ENCODE measurements around the gene COL5A1.
"Not testable (repeated sequence)": the region's sequence is repeated elsewhere in the genome, so short reads cannot be mapped to it uniquely, and the experiment has no call there.

COL5A1 gene

GRCh38 chr9:134641990-134642384 is 384 bp downstream of the COL5A1 start:
- DNase-seq, result no peak

GRCh38 chr9:134642385-134643181 is 980 bp downstream of the COL5A1 start:
- DNase-seq, result no peak

DNA sequence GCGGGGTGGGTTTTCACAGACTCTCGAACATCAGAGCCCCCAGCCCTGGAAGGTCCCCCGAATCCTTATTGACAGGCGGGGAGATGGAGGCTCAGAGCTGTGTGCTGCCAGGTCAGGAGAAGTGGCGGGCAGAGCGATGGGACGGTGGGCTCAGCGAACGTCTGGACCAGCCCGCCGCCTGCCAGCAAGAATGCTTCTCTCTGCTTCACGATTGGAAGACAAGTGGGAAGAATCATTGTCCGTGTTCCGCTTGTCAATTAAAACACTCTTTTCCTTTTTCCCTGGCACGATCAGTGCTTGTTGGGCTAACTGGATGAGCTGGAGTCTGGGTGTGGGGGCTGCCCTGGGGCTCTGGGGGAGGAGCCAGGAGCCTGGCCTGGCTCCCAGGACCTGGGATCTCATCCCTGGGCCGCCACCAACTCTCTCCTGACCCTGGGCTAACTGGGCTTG is 1.6 kb downstream of the COL5A1 start:
- no peak for DNase-seq

DNA sequence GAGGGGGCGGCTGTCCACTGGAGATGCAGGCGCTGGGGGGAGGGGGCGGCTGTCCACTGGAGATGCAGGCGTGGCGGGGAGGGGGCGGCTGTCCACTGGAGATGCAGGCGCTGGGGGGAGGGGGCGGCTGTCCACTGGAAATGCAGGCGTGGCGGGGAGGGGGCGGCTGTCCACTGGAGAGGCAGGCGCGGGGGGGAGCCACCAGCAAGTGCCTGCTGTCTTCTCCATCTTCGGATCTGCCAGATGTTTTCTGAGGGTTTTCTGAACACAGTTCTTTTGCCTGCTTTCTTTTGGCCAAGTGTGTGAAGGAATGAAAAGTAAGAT is 2.8 kb downstream of the COL5A1 start:
- DNase-seq, result not testable (repeated sequence)

- DNase-seq, result no peak
Observed at GRCh38 chr9:134644725-134645606, 3.4 kb downstream of the COL5A1 start.

- no peak for DNase-seq
Observed at GRCh38 chr9:134645607-134646365, 4.2 kb downstream of the COL5A1 start.

DNA sequence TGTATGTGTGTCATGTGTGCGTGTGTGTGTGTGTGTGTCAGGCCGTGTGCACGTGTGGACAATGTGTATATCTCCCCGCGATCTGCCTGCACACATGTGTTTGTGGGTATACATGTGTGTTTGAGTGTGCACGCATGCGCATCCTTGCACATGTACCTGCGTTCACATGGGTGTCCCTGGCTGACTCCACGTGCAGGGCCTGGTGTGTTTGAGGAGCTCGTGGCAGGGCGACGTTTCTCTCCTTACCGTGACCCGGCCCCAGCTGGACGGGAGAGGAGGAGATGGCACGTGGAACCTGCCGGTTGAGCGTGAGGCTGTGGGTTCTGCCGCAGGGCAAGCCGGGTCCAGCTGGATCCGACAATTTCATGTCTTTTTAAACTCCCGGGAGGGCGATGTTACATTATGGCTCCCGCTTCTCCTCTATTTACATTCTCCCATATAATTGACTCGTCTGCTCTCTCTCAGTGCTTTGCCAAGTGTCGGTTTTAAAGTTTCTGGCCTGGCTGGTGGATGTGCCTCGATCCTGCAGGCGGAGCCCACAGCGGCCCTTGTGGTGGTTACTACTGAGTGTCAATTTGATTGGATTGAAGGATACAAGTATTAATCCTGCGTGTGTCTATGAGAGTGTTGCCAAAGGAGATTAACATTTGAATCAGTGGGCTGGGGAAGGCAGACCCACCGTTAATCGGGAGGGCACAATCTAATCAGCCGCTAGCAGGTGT is 5.9 kb downstream of the COL5A1 start:
- no peak for DNase-seq

DNA sequence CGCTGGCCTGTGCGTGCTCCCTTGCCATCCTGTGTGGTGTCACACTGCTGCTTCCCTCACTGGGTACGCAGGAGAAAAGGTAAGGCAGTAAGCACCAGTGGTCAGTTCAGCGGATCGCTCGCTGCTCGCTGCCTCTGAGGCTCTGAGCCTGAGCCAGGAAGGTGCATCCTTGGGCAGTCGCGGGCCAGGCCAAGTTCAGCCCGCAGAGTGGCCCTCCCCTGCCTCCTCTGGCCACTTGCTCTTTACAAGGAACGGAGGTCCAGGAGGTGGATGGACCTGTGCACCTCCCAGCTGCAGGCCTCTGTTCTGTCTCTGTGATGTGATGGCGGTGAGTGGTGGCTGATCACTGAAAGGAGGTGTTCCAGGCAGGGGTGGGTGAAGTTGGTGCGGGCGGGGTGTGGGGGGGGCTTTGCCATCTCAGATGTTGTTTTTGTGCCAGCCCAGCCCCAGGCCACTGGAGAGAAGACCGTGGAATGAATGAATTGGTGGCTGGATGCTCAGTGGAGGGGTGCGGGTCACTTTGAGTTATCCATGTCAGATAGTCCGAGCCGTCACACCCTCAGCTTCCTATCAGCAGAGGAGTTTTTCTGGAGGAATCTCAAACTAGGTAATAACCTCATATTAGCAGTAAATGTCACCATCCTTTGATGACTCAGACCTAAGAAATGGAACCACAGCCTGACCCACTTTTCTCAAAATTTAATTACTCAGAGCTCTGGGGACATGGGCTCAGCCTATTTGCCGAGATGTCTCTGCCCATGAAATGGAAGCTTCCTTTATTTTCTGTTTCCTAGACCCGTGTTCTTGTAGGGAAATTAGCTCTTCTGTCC is 7.3 kb downstream of the COL5A1 start:
- no peak for DNase-seq

- no peak for DNase-seq
Observed at GRCh38 chr9:134650431-134651190, 9.0 kb downstream of the COL5A1 start.

DNA sequence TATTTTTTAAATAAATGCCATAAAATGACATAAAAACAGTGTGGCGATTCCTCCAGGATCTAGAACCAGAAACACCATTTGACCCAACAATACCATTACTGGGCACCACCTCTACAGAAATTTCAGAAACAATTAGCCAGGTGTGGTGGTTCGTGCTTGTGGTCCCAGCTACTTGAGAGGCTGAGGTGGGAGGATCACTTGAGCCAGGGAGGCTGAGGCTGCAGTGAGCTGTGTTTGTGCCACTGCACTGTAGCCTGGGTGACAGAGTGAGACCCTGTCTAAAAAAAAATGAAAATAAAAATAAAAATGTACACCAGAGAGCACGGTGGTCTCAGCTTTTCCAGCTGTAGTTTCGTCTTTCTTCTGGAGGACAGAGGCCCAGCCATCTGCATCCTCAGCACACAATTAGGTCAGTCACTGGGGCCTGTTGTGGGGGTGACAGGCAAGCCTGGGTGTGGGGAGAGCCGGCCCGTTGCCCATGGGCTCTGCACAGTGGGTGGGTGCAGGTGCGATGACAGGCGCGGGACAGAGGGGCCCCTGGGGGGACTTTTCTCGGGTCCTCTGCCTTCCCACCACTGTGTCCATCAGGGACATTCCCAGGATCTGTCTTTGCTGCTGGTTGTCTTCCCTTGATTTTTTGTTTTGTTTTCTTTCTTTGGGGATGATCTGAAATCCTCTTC is 9.8 kb downstream of the COL5A1 start:
- no peak for DNase-seq

DNA sequence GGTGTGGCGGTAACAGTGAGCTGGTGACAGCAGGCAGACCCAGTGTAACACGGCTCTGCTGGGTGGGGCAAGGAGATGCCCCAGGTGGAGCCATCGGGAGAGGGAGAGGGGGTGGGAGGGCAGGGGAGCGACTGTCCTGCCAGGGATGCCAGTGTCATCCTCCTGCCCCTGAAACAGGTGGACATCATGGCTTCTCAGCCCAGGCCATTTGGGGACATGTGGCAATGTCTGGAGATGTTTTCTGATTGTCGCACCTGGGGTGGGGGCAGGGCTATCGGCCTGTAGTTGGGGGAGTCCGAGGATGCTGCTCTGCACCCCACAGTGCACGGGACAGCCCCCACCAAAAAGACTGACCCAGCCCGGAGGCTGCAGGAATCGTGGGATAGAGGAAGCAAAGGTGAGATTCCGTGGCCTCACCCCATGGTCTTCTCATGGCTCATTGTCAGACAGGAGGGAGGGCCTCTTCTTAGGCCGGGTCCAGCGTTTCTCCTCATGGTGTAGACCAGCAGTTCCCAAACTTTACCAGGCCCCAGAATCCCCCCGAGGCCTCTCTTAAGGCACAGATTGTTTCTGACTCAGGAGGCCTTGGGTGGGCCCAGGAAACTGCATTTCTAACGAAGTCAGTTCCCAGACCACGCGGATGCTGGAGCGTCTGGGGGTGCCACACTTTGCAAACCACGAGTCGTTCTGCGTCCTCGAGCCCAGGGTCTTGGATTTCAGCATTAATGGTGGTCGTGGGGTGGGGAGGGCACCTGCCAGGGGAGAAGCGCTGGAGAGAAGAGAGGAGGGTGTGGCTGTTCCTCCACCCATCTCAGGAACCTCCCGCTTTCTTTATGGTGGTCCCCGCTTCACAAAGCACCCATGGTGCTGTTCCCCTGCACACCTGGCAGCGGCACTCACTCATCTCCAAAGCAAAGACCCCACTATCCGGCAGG is 11.0 kb downstream of the COL5A1 start:
- no peak for DNase-seq

GRCh38 chr9:134653259-134654009 is 11.8 kb downstream of the COL5A1 start:
- no peak for DNase-seq

GRCh38 chr9:134655101-134655500 is 13.5 kb downstream of the COL5A1 start:
- no peak for DNase-seq

DNA sequence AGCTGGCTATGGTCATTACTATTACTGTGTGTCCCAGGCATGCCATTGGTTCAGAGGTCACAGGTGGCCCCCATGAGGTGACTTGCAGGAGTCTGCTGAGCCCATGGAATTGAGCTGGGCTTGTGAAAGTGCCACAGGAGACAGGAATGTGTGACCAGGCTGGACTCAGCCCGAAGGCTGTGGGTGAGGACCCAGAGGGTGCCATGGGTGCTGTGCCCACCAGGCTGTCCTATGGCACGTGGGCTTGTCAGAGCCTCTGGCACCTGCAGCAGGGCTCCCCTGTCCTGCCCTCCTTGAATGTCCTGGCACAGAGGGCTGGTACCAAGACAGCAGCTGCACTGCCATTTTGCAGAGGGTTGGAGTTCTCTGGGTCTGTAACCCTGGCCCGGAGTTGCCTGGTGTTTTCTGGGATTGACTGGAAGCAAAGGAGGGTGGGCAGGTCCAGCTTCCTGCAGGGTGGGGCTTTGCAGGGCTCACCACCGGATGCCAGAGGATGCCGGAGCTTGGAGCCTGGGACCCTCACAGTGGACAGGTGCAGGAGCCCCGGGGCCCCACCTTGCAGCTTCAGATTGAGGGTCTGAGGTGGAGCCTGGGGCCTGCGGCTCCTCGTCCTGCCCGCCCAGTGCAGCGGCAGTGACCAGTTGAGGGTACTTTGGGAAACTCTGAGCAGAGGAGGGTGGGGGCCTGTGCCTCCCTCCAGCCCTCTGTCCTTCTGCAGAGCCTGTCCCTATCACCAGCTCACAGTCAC is 14.2 kb downstream of the COL5A1 start:
- no peak for DNase-seq

GRCh38 chr9:134656334-134657006 is 14.9 kb downstream of the COL5A1 start:
- no peak for DNase-seq

GRCh38 chr9:134657666-134658377 is 16.2 kb downstream of the COL5A1 start:
- DNase-seq, result no peak
